GM12801 (cell line): ENCODE results near the gene CFAP45.

Experiments used
- TF ChIP-seq, protein P1 (sequence below): IDR thresholded peaks from one replicate; pipeline ENCODE4 v1.5.1; 2011; ENCODE audit warnings: control low read depth; ENCODE audit not compliant: insufficient read length; ENCODE audit errors: extremely low read depth

Gene CFAP45

DNA sequence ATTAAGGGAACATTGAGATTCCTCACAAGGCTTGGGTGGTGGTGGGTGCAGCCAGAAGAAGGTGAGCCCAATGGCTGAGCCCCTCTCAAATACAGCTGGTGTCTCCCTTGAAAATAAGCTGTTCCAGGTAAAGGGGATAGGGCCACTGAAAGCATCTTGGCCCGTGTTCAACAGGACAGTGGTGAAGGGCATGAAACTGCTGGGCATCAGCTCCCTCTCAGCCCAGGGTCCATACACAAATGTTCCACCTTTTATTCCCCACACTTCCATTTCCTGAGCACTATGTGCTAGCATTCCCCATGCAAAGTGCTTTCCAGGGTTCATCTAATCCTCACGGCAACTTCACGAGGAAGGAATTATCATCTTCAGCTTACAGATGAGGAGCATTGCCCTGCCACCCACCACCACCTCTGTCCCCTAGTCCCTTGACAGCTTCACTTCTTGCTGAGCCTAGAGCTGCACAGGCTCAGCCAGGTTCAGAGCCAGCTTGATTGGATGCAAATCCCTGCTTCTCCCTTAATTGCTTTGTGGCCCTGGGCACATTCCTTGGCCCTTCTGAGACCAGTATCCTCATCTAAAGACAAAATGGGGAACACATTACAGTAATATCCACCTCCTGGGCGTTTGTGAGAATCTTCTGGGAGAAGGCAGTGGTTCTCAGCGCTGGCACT is 15.7 kb upstream of the CFAP45 start:
- TF ChIP-seq, protein P1, sequence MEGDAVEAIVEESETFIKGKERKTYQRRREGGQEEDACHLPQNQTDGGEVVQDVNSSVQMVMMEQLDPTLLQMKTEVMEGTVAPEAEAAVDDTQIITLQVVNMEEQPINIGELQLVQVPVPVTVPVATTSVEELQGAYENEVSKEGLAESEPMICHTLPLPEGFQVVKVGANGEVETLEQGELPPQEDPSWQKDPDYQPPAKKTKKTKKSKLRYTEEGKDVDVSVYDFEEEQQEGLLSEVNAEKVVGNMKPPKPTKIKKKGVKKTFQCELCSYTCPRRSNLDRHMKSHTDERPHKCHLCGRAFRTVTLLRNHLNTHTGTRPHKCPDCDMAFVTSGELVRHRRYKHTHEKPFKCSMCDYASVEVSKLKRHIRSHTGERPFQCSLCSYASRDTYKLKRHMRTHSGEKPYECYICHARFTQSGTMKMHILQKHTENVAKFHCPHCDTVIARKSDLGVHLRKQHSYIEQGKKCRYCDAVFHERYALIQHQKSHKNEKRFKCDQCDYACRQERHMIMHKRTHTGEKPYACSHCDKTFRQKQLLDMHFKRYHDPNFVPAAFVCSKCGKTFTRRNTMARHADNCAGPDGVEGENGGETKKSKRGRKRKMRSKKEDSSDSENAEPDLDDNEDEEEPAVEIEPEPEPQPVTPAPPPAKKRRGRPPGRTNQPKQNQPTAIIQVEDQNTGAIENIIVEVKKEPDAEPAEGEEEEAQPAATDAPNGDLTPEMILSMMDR, result no peak

DNA sequence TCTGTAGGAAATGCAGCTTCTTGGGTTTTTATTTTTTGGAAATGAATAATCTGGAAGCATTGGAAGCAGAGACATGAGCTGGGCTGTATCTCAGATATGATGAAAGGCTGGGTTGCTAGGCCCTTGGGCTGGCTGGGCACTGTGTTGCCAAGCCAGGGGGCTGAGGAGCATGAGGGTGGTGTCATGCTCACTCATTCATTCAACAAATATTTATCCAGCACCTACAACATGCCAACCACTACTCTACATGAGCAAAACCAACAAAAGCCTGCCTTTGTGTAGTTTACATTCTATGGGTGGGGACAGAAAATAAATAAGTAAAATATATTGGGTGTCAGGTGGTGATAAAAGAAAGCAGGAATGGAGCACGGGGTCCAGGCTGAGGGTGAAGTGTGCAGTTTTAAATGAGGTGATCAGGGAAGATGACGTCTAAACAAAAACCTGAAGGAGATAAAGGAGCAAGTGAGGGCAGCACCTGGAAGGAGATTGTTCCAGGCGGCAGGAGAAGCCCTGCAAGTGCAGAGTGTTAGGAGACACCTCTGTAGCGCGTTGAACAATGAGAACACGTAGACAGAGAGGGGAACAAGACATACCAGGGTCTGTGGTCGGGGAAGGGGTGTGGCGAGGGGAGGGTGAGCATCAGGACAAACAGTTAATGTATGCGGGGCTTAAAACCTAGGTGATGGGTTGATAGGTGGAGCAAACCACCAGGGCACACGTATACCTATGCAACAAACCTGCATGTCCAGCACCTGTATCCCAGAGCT is 14.5 kb upstream of the CFAP45 start:
- TF ChIP-seq, protein P1, result no peak

DNA sequence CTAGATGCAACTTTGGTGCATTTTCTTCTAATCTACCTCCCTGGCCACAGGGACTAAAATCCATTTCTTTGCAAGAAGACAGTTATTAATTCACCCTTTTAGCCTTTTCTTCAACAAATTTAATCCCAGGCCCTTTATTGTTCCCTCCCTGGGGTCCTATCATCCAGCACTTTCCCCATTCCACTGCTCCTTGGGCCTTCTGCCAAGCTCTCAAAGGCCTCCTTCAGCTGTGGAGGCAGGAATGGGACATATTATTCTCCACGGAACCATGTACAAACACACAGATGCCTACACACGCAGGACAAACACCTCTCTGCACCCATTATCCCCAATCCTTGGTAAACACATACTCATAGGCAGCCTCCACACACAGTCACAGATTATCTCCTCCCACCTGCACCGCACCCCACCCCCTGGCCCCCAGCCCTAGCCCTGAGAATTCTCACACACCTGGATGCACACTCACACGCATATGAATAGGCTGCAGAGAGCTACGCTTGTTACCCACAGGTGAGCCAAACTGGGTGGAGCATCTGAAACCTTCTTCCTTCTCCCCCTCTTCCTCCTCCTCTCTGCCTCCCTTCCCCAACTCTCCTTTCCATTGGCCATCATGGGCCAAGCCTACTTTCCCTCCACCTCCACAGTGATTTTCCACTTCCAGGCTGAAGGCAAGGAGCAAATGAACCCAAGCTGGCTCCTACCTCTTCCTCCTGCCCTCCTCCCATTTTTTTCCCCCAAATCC is 13.7 kb upstream of the CFAP45 start:
- TF ChIP-seq, protein P1, result no peak

DNA sequence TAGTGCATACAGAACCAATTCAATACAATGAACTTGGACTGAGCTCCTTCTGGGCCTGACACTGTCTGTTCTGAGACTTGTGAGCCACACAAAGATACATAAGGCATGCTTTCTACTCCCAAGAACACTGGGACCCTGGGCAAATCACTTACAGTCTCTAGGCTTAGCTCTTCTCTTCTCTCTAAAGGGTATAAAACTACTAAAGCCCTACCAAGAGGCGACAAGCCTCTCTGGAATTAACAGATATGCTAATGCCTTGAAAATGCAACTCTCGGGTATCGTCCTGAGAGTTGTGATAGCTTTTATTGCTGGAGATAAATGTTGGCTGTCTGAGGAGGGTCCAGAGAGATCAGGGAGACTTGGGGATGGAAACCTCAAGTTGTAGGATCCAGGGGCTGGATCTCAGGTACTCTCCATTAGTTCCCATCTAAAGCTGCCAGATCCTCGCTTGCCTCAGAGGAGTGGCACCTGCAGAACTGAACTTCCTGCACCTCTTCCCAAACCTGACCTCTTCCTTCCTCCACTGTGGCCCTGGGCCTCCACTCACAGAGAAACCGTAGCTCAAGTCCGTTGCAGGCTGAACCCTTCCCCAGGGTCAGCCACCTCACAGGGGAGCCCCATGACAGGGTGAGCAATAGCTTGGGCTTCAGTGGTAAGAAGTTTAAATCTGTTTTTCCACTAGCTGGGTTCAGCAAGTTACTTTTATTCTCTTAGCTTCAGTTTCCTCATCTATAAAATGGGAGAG is 11.5 kb upstream of the CFAP45 start:
- TF ChIP-seq, protein P1, result no peak

DNA sequence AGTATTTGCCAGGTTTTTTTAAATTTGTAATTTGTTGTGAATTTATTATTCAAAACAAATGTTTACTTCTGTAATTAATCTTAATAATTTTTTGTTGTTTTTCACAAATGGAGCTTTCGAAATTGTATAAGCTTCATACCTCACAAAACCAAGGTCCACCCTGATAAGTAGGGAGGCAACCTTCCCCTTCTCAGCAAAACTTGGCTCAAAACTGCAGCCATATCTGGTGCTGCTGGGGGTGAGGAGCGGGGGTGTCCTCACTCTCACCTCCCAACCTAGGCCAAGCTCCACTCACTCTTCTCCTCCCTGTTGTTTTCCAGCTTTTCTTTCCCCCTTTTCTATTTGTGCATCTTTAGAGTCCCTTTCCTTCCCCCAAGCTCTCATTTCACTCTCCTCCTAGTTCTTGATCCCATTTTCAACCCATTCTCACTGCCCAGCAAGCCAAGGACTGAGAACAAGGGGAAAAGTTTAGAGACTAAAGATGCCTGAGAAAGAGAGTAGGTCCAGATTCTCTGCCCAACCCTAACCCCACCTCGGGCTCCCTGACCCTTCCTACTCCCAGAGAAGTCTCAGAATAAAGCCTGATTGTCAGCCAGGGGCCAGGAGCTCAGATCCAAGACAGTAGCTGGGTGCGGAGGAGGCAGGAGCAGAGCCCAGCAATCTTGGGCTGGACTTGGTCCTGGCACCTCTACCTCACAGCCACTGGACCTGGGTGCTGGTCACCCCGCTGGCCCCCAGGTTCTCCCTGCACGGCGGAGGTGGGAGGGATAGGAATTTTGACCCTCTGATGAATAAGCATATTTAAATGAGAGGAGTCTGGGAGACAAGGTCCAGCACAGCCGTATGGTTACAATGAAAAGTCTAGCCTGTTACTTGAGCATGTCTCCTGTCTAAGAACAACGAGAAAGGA is 8.3 kb upstream of the CFAP45 start:
- TF ChIP-seq, protein P1, result no peak

DNA sequence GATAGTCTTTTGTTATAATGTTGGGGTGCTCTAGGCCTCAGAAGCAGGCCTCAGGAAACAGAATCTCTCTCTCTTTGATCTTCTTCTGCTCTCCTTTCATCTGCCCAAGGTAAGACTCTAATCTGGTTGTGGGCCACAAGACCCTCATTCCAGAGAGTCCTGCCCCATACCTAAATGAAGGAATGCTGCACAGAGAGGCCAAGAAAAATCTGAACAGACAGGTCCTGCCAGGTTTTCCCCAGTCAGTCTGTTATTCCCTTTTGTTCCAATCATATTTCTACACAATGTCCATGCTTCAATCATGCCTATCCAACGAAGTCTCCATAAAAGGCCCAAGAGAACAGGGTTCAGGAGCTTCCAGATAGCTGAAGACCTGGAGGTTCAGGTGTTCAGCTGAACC is 7.0 kb upstream of the CFAP45 start:
- TF ChIP-seq, protein P1, result no peak
